ENCODE results near the gene CNTLN.
"Not testable (repeated sequence)": the region's sequence is repeated elsewhere in the genome, so short reads cannot be mapped to it uniquely, and the experiment has no call there.

CNTLN gene

DNA sequence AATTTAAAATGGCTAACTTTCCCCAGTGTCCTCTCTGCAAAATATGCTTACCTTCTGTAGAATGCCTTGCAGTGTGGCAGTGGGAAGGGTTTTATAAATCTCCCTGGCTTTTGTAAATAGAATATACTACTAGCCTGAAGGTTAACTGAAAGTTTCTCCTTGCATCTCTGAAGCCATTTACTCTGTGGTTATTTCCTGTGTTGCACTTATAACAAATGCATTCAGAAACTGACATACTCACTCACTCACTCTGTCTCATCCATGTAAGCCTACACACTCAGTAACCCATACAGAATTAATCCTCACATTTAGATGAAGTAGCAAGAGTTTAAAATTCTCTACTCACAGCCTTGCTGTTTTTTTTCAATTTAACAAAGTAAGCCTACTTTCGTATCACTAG, 356.9 kb downstream of the CNTLN start:
- no peak for DNase-seq (ENCODE audit: low read depth)

DNA sequence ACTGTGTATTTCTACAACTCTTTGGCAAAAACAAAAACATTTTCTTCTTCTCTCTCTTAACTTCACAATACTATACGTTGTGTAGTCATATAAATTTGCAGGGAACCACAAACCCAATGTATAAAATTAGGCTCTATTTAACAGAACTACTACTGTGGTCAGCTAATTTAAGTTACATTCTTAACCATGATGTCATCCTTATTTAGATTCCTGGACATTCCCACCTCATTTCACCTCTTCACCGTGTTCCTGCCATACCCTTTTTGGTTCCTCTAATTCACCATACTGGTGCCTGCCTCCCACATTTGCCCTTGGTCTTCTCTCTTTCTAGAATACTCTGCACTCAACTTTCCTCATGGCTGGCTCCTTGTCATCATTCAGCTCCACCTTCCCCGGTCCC, 368.4 kb downstream of the CNTLN start:
- no peak for DNase-seq (ENCODE audit: low read depth)

DNA sequence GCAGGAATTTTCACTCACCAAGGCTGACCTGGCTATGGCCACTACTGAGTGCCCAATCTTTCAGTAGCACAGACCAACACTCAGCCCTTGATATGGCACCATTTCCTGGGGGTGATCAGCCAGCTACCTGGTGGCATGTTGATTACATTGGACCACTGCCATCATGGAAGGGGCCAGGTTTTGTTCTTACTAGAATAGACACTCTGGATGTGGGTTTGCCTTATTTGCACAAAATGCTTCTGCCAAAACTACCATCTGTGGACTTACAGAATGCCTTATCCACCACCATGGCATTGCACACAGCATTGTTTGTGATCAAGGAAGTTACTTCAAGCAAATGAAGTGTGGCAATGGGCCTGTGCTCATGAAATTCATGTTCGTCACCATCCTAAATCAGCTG, 374.3 kb downstream of the CNTLN start:
- DNase-seq (ENCODE audit: low read depth), result no peak

DNA sequence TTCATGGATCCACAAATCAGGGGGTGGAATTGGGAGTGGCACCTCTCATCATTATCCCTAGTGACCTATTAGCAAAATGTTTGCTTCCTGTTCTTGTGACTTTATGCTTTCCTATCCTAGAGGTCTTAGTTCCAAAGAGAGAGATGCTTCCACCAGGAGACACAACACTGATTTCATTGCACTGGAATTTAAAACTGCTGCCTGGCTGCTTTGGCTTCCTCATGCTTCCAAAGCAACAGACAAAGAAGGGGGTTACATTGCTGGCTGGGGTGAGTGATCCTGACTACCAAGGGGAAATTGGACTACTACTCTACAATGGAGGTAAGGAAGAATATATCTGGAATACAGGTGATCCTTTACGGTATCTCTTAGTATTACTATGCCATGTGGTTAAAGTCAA, 374.9 kb downstream of the CNTLN start:
- peak; percentile 11 for DNase-seq (ENCODE audit: low read depth)

DNA sequence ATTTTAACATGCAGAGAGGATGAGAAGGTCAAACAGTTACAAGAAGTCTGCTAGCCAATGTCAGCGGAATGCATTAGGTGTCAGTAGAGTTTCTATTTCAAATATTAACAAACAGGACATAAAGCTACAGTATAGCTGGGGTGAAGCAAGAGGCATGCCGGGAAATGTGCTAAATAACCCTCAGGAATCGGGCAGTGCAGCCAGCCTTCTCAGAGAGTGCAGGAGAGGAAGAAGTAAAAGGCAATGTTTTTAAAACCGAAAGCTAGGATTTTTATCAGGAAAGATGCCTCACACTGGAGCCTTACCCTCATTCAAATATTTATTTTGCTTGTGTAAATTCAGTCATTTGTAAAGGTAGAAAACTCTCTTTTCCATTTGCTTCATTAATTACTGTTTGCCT, 384.9 kb downstream of the CNTLN start:
- no peak for DNase-seq (ENCODE audit: low read depth)

GRCh38 chr9:17520268-17521064, 385.6 kb downstream of the CNTLN start:
- DNase-seq (ENCODE audit: low read depth), result no peak

GRCh38 chr9:17521100-17521855, 386.4 kb downstream of the CNTLN start:
- no peak for DNase-seq (ENCODE audit: low read depth)

- not testable (repeated sequence) for DNase-seq (ENCODE audit: low read depth)
Observed at GRCh38 chr9:17526726-17527125, 391.9 kb downstream of the CNTLN start.

- no peak for DNase-seq (ENCODE audit: low read depth)
Observed at GRCh38 chr9:17528859-17529258, 394.0 kb downstream of the CNTLN start.

GRCh38 chr9:17531642-17532254, 396.9 kb downstream of the CNTLN start:
- DNase-seq (ENCODE audit: low read depth), result peak; percentile 1

GRCh38 chr9:17532461-17532860, 397.6 kb downstream of the CNTLN start:
- DNase-seq (ENCODE audit: low read depth), result no peak

DNA sequence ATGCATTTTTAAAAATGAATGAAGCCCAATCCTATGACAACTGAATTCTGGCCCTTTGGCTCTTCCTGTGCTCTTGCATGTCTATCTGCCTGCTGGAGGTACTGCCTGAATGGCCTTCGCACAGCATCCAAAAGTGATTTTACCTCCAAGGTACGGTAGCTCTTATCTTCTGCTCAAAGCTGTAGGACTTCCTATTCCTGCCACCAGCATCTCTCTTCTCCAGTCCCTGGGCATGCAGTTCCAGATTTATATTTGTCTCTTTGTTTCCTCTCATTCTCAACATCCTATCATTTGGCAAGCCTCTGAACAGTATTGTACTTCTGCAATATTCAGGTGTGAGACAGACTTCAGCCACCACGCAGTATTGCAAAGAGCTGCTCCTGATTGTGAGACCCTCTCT, 400.3 kb downstream of the CNTLN start:
- DNase-seq (ENCODE audit: low read depth), result no peak

DNA sequence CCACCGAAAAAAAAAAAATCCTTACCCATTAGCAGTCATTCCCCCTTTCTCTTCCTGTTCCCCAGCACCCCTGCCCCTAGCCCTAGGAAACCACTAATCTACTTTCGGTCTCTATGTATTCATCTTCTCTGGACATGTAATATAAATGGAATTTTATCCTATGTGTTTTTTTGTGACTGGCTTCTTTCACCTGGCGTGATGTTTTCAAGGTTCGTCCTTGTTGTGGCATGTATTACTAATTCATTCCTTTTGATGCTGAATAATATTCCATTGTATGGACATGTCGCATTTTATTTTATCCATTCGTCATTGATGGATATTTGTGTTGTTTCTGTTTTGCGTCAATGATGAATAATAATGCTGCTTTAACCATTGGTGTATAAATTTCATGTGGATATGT, 401.2 kb downstream of the CNTLN start:
- no peak for DNase-seq (ENCODE audit: low read depth)

- no peak for DNase-seq (ENCODE audit: low read depth)
Observed at GRCh38 chr9:17551023-17551422, 416.2 kb downstream of the CNTLN start.
